ENCODE data around the gene TUBGCP6.

TUBGCP6 gene

GRCh38 chr22:50264104-50264745 is 19.4 kb upstream of the TUBGCP6 start:
- no peak for DNase-seq

GRCh38 chr22:50262973-50263617 is 18.3 kb upstream of the TUBGCP6 start:
- no peak for DNase-seq

GRCh38 chr22:50262460-50262911 is 17.7 kb upstream of the TUBGCP6 start:
- DNase-seq, result no peak

DNA sequence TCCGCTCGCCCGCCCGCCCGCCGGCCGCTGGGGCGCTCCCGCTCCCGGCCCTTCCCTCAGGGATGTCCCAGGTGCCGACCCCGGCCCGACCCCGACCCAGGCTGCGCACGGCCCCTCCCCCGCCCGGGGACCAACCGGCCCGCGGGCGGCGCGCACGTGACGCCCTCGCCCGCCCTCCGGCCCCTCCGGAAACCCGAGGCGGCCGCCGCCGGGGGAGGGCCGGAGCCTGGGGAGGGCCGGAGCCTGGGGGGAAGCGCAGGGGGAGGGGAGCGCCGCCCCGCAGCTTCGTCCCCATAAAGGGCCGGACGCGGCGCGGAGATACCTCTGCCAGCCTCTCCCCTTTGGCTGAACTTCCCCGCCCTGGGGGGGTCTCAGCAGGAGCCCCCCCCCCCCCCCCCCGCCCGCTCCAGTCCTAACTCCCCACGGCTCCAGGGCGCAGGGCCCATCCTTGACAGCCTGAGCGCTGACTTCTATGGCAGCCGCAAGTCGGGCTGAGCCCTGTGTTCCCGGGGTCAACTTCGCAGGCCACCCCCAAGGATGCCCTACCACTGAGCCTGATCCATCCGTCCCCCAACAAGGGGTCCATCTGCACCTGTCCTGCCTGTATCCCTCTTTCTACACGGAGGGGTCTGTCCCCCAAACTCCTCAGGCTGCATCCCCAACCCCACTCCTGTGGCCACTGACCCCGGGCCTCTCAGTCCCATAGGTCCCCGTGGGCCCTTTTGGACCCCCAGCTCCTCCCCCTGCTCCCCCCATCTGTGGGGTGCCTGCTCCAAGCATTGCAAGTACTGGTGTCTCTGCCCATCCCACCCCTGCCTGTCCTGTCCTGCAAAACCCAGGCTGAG is 17.0 kb upstream of the TUBGCP6 start, which contains the start of gene MAPK12:
Gene MAPK12, minus strand, starts transcription at position 69 of the 845 bp plus-strand sequence. CDS start 174 bp downstream, outside the sequence.
- no peak for DNase-seq

DNA sequence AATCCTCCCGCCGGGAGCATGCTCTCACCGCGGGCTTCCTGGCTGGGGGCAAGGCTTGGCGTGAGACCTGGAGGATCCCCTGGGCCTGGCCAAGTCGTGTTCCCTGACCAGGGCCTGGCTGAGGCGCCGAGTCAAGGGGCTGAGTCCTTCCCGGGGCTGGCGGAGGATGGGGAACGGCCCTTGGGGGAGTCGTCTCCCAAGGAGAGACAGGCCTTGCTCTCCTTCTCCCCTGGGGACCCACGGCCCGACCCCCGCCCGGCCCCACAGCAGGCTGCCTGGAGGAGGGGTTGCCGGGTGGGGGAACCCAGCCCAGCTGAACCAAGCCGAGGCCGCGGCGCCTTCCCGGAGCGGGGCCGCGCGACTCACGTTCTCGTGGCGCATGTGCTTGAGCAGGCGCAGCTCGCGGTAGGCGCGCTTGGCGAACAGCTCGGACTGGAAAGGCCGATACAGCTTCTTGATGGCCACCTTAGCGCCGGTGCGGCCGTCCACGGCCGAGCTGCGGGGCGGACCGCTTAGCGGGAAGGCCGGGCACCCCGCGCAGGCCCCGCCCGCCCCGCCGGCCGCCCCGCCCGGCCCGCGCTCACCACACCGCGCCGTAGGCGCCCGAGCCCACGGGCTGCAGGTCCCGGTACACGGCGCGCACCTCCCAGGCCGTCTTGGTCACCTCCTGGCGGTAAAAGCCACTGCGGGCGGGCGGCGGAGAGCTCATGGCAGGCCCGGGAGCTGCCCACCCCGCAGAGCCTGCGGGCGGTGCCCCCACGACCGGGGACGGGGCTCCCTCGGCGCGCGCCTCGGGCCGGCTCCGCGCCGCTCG is 16.2 kb upstream of the TUBGCP6 start:
- no peak for DNase-seq

GRCh38 chr22:50260434-50260800 is 15.6 kb upstream of the TUBGCP6 start:
- DNase-seq, result no peak

DNA sequence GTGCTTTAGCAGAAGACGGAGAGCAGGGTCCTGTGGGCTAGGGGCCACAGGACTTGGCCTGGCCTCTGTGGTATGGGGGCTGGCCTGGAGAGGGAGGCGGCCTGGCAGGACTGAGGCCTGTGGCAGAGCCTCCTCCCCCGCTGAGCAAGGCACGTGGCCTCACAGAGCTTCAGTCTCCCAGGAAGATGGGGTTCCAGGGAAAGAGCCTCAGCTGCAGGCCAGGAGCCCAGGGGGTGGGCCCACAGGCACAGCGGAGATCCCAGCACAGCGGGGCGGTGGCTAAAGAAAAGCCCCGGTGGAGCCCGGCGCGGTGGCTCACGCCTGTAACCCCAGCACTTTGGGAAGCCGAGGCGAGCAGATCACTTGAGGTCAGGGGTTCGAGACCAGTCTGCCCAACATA is 14.5 kb upstream of the TUBGCP6 start:
- no peak for DNase-seq

GRCh38 chr22:50258361-50259292 is 13.8 kb upstream of the TUBGCP6 start:
- no peak for DNase-seq

- no peak for DNase-seq
Measured at GRCh38 chr22:50257451-50258360, 12.9 kb upstream of the TUBGCP6 start.

DNA sequence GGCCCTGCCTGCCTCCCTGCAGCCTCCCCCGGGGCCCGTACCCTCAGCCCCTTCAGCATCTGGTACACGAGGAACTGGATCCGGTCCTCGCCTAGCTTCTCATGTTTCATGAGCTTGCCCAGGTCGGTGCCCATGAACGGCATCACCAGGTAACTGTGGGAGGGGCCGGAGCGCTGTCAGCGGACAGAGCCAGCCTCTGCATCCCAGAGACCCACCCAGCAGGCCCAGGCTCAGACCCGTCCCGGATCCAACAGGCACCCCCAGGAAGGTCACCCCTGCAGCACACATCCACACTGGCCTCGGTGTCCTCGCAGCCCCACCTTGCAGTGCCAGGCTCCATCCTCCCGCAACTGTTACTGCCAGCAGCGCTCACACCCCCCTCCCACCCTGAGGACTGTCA is 12.2 kb upstream of the TUBGCP6 start:
- DNase-seq, result no peak

GRCh38 chr22:50256258-50256862 is 11.5 kb upstream of the TUBGCP6 start:
- no peak for DNase-seq

DNA sequence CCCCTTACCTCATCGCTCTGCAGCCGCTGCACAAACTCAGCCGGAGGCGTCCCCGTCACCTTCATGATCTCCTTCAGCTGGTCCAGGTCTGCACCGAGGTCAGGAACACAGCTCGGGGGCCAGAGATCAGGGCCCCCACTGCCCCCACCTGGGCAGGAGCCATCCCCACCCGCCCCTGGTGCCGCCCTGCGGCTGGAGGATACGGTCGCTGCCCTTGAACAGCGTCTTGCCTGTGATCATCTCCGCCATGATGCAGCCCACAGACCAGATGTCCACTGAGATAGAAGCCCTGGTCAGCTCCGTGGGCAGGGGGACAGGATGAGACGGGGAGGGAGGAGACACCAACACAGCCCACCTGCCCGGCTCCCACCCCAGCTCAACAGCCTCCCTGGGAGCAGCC is 10.8 kb upstream of the TUBGCP6 start:
- DNase-seq, result no peak

GRCh38 chr22:50255099-50255498 is 10.3 kb upstream of the TUBGCP6 start:
- DNase-seq, result no peak

GRCh38 chr22:50253941-50254340 is 9.1 kb upstream of the TUBGCP6 start:
- DNase-seq, result no peak

- no peak for DNase-seq
Measured at GRCh38 chr22:50253046-50253915, 8.5 kb upstream of the TUBGCP6 start.

GRCh38 chr22:50252082-50253045 is 7.5 kb upstream of the TUBGCP6 start:
- DNase-seq, result peak; percentile 72

GRCh38 chr22:50251477-50252081 is 6.8 kb upstream of the TUBGCP6 start:
- DNase-seq, result no peak

Data from CD4-positive, alpha-beta T cell treated with Interleukin-15 for 1 hour (primary cell).